AG04449 (cell line): ENCODE data around the gene RAB3A.

Experiments used
- CTCF ChIA-PET: fragments of 350-600 bp; formaldehyde crosslinking; extraction: SDS; loops from one replicate; lab custom pipeline; 2021; ENCODE audit warnings: antibody characterized with exemption; lab: Yijun Ruan, JAX
- POLR2A ChIA-PET: fragments of 400-600, 350-600 bp; formaldehyde crosslinking; extraction: SDS; loops from one replicate; lab custom pipeline; 2020; ENCODE audit warnings: antibody characterized with exemption, inconsistent platforms; lab: Yijun Ruan, JAX
- DNase-seq: peaks from one replicate; pipeline ENCODE4 v3.0.0-alpha.2; 2010; ENCODE audit warnings: low read depth, low spot score
- H3K4me3 ChIP-seq: 2 replicates; pipeline ENCODE4 v1.5.1; 2011; ENCODE audit warnings: low read depth, mild to moderate bottlenecking, control low read depth, low read length
- CTCF ChIP-seq: IDR thresholded peaks from one replicate; pipeline ENCODE4 v1.5.1; 2011; ENCODE audit warnings: mild to moderate bottlenecking, moderate library complexity, low read length, control low read depth, inconsistent platforms; ENCODE audit not compliant: insufficient read depth; ENCODE audit errors: missing control alignments

RAB3A gene

GRCh38 chr19:18230941-18231734 lies 27.3 kb upstream of the RAB3A start:
- POLR2A ChIA-PET = no interaction called here
- DNase-seq = no peak
- CTCF ChIA-PET = interaction anchor here (1.0 to 1.9 kb wide), 7 partner anchors 9 to 63 kb away, joined by 3 to 12 read pairs (median 6); no protein-coding TSS in a partner anchor

GRCh38 chr19:18229915-18230314 lies 26.1 kb upstream of the RAB3A start:
- H3K4me3 ChIP-seq = no peak overlapping the region
- CTCF ChIA-PET = interaction anchor here (0.8 to 1.6 kb wide), 3 partner anchors 10 to 22 kb away, joined by 3 to 7 read pairs (median 6); no protein-coding TSS in a partner anchor
- TF ChIP-seq CTCF = no peak
- DNase-seq = no peak
- POLR2A ChIA-PET = no interaction called here

More at GRCh38 chr19:18230941-18231734, 27.3 kb upstream of the RAB3A start:
- no peak for TF ChIP-seq CTCF
- no peak overlapping the region for H3K4me3 ChIP-seq

GRCh38 chr19:18229474-18229873 lies 25.6 kb upstream of the RAB3A start:
- no peak overlapping the region for H3K4me3 ChIP-seq
- ChIA-PET CTCF (interaction anchor here (1.3 kb wide), 2 partner anchors 20 to 23 kb away, joined by 3 to 8 read pairs; no protein-coding TSS in a partner anchor), POLR2A (no interaction called here)
- no peak for DNase-seq
- TF ChIP-seq CTCF = no peak

GRCh38 chr19:18227781-18228271 lies 24.0 kb upstream of the RAB3A start:
- TF ChIP-seq CTCF = no peak

GRCh38 chr19:18226956-18227780 lies 23.3 kb upstream of the RAB3A start:
- no peak overlapping the region for H3K4me3 ChIP-seq
- ChIA-PET POLR2A (no interaction called here), CTCF (interaction anchor here (1.4 kb wide), 1 partner anchor 25 kb away, joined by 4 read pairs; no protein-coding TSS in a partner anchor)
- TF ChIP-seq CTCF = no peak
- no peak for DNase-seq

More at GRCh38 chr19:18227781-18228271, 24.0 kb upstream of the RAB3A start:
- CTCF ChIA-PET = interaction anchor here (1.3 kb wide), 1 partner anchor 24 kb away, joined by 8 read pairs; no protein-coding TSS in a partner anchor
- no peak for DNase-seq
- no peak overlapping the region for H3K4me3 ChIP-seq
- POLR2A ChIA-PET = no interaction called here
